H1 (cell line): ENCODE results near the gene PLEKHB1.

Experiments
- EZH2 ChIP-seq: fragments of 200-600 bp; sonication (generic); IDR thresholded peaks from 2 replicates; pipeline ENCODE4 v1.7.1; 2012; ENCODE audit warnings: low read depth, mild to moderate bottlenecking, moderate library complexity, low read length, inconsistent platforms; ENCODE audit not compliant: severe bottlenecking
- SP1 ChIP-seq: IDR thresholded peaks from 2 replicates; pipeline ENCODE4 v1.6.1; 2011; ENCODE audit warnings: low read depth, low read length

- TF ChIP-seq SP1 (no peak), EZH2 (no peak)
These were observed 10.7 kb upstream of the PLEKHB1 start for GRCh38 chr11:73635721-73636120.
